Liver (tissue), 9 donors: ENCODE data around the gene PARD3. TPM values are rescaled to one million over a fixed set of nuclear protein-coding genes. Genes with fewer than 3 reads are reported as not detected.

Experiments
- DNase-seq: peaks from one replicate; pipeline ENCODE4 v3.0.0-alpha.2; 2017; ENCODE audit warnings: low spot score
- H3K27ac ChIP-seq, 2 donors: one replicate each; pipeline ENCODE4 v1.7.0; 2013; ENCODE audit warnings: inconsistent platforms in 2 of 2, low read length in 2 of 2, control low read depth in 1 of 2, low read depth in 1 of 2, mild to moderate bottlenecking in 1 of 2
- H3K27me3 ChIP-seq, 4 donors: one replicate each; pipeline versions ENCODE4 v1.6.1 to v1.7.0; 2013; ENCODE audit warnings: low read length in 3 of 4, inconsistent platforms in 1 of 4, mild to moderate bottlenecking in 1 of 4, moderate library complexity in 1 of 4; ENCODE audit not compliant: control insufficient read depth in 4 of 4, insufficient read depth in 4 of 4
- H3K36me3 ChIP-seq, 4 donors: one replicate each; pipeline versions ENCODE4 v1.6.1 to v1.7.0; 2013; ENCODE audit warnings: low read length in 3 of 4, mild to moderate bottlenecking in 3 of 4, low read depth in 1 of 4, moderate library complexity in 1 of 4; ENCODE audit not compliant: control insufficient read depth in 4 of 4, insufficient read depth in 3 of 4
- H3K4me1 ChIP-seq, 4 donors: one replicate each; pipeline versions ENCODE4 v1.6.1 to v1.7.0; 2013; ENCODE audit warnings: low read length in 3 of 4, mild to moderate bottlenecking in 3 of 4, moderate library complexity in 1 of 4; ENCODE audit not compliant: control insufficient read depth in 4 of 4, insufficient read depth in 4 of 4
- H3K4me3 ChIP-seq, 3 donors: one replicate each; pipeline versions ENCODE4 v1.6.1 to v1.7.0; 2013; ENCODE audit warnings: low read length in 3 of 3, control low read depth in 1 of 3, low read depth in 1 of 3, mild to moderate bottlenecking in 1 of 3
- H3K9ac ChIP-seq, 2 donors: one replicate each; pipeline ENCODE4 v1.7.0; 2013; ENCODE audit warnings: low read length in 2 of 2, mild to moderate bottlenecking in 2 of 2, moderate library complexity in 2 of 2, control low read depth in 1 of 2, low read depth in 1 of 2
- H3K9me3 ChIP-seq, 4 donors: one replicate each; pipeline versions ENCODE4 v1.6.1 to v1.7.0; 2013; ENCODE audit warnings: low read length in 3 of 4; ENCODE audit not compliant: control insufficient read depth in 4 of 4
- EGR1 ChIP-seq, 2 donors: IDR thresholded peaks; 2 replicates each; pipeline ENCODE4 v1.6.1; 2016 to 2018; ENCODE audit warnings: antibody characterized with exemption in 2 of 2, low read depth in 2 of 2
- FOXA1 ChIP-seq: IDR thresholded peaks from 2 replicates; pipeline ENCODE4 v1.6.1; 2016; ENCODE audit warnings: antibody characterized with exemption
- FOXA2 ChIP-seq: IDR thresholded peaks from 2 replicates; pipeline ENCODE4 v1.6.1; 2016; ENCODE audit warnings: antibody characterized with exemption
- GABPA ChIP-seq, 2 donors: IDR thresholded peaks in 1 of 2; conservative IDR thresholded peaks in 1 of 2; 2 replicates each; pipeline ENCODE4 v1.6.1; 2016; ENCODE audit warnings: antibody characterized with exemption in 2 of 2, mild to moderate bottlenecking in 1 of 2, moderate library complexity in 1 of 2
- HNF4A ChIP-seq, 2 donors: conservative IDR thresholded peaks; 2 replicates each; pipeline ENCODE4 v1.6.1; 2016; ENCODE audit warnings: antibody characterized with exemption in 2 of 2, mild to moderate bottlenecking in 2 of 2
- HNF4G ChIP-seq: IDR thresholded peaks from 2 replicates; pipeline ENCODE4 v1.6.1; 2016; ENCODE audit warnings: antibody characterized with exemption
- JUND ChIP-seq, 2 donors: IDR thresholded peaks; 2 replicates each; pipeline ENCODE4 v1.6.1; 2016; ENCODE audit warnings: antibody characterized with exemption in 2 of 2
- NR2F2 ChIP-seq: IDR thresholded peaks from 2 replicates; pipeline ENCODE4 v1.6.1; 2016; ENCODE audit warnings: antibody characterized with exemption
- RAD21 ChIP-seq, 2 donors: IDR thresholded peaks; 2 replicates each; pipeline ENCODE4 v1.6.1; 2016; ENCODE audit warnings: antibody characterized with exemption in 2 of 2, mild to moderate bottlenecking in 2 of 2
- RXRA ChIP-seq, 2 donors: IDR thresholded peaks; 2 replicates each; pipeline ENCODE4 v1.6.1; 2017 to 2018; ENCODE audit warnings: antibody characterized with exemption in 2 of 2, mild to moderate bottlenecking in 1 of 2
- SP1 ChIP-seq: IDR thresholded peaks from 2 replicates; pipeline ENCODE4 v1.6.1; 2018; ENCODE audit warnings: antibody characterized with exemption, mild to moderate bottlenecking
- TAF1 ChIP-seq: conservative IDR thresholded peaks from 2 replicates; pipeline ENCODE4 v1.6.1; 2016; ENCODE audit warnings: antibody characterized with exemption, mild to moderate bottlenecking
- YY1 ChIP-seq: IDR thresholded peaks from 2 replicates; pipeline ENCODE4 v1.6.1; 2016; ENCODE audit warnings: antibody characterized with exemption, mild to moderate bottlenecking
- WGBS: extraction: QIAGEN DNeasy Blood & Tissue Kit; methylation state at CpG from one replicate; pipeline ENCODE4 v1.1.7; 2013; 5-methylcytosine and 5-hydroxymethylcytosine counted together
- polyA plus RNA-seq, 2 donors: library from polyadenylated mRNA; stranded (reverse) in 1 of 2; unstranded in 1 of 2; fragments of 200-250 nt in 1 of 2; fragments of >200 nt in 1 of 2; fragmentation: Nextera tagmentation in 1 of 2; extraction: Ambion mirVana in 1 of 2; gene quantifications; one replicate each; pipeline versions ENCODE4 v1.2.1 to v1.2.3, GENCODE V29; 2013 to 2015
- total RNA-seq, 2 donors: library from RNA; depleted of rRNA; stranded (reverse); fragments of >200 nt; gene quantifications; one replicate each; pipeline ENCODE4 v1.2.3, GENCODE V29; 2014
- TF ChIP-seq, protein P1 (sequence below): IDR thresholded peaks from 2 replicates; pipeline ENCODE4 v1.6.1; 2016; ENCODE audit warnings: antibody characterized with exemption
- TF ChIP-seq, protein P2 (sequence below): fragments of 150-350 bp; IDR thresholded peaks from 2 replicates; pipeline ENCODE4 v1.5.1; 2017; ENCODE audit warnings: improper control_type of control experiment, low read depth, low read length; ENCODE audit not compliant: missing input control
- TF ChIP-seq, protein P3 (sequence below): IDR thresholded peaks from 2 replicates; pipeline ENCODE4 v1.6.1; 2016; ENCODE audit warnings: antibody characterized with exemption, mild to moderate bottlenecking
- TF ChIP-seq, protein P4 (sequence below): IDR thresholded peaks from 2 replicates; pipeline ENCODE4 v1.6.1; 2016; ENCODE audit warnings: antibody characterized with exemption
- donor health status: healthy.
- donor health status: healthy.
- donor health status: healthy.
- donor health status: healthy.
- donor health status: healthy.

The PARD3 gene
- total and polyA plus RNA-seq, 4 donors, result 12.3 to 43.8 (median 13.5) TPM

GRCh38 chr10:34618611-34619010 is 196.5 kb downstream of the PARD3 start:
- Histone ChIP-seq H3K36me3 (no peaks in the 10 kb centered on the region), H3K4me3 (no peak overlapping the region), H3K4me1 (no peaks in the 10 kb centered on the region), H3K9me3 (no peaks in the 10 kb centered on the region), H3K27ac (no peak overlapping the region), H3K9ac (no peak overlapping the region), H3K27me3 (no peaks in the 10 kb centered on the region)
- DNase-seq, result no peak
- TF ChIP-seq JUND (IDR thresholded peaks at IDR 0.05), result no peak
- WGBS, result 81% methylated on average over 2 of the region's 2 CpGs

- TF ChIP-seq GABPA (IDR thresholded peaks at IDR 0.05 in 1 of 2, conservative IDR thresholded peaks at IDR 0.05 in 1 of 2) (no peak), HNF4A (conservative IDR thresholded peaks at IDR 0.05) (no peak), TAF1 (no peak), RAD21 (IDR thresholded peaks at IDR 0.05) (no peak), YY1 (no peak), NR2F2 (no peak), SP1 (no peak), FOXA2 (no peak), JUND (IDR thresholded peaks at IDR 0.05) (no peak), EGR1 (IDR thresholded peaks at IDR 0.05; ENCODE audit: low read depth in 2 of 2) (no peak), RXRA (IDR thresholded peaks at IDR 0.05) (no peak), FOXA1 (no peak), HNF4G (no peak)
- TF ChIP-seq, protein P1, sequence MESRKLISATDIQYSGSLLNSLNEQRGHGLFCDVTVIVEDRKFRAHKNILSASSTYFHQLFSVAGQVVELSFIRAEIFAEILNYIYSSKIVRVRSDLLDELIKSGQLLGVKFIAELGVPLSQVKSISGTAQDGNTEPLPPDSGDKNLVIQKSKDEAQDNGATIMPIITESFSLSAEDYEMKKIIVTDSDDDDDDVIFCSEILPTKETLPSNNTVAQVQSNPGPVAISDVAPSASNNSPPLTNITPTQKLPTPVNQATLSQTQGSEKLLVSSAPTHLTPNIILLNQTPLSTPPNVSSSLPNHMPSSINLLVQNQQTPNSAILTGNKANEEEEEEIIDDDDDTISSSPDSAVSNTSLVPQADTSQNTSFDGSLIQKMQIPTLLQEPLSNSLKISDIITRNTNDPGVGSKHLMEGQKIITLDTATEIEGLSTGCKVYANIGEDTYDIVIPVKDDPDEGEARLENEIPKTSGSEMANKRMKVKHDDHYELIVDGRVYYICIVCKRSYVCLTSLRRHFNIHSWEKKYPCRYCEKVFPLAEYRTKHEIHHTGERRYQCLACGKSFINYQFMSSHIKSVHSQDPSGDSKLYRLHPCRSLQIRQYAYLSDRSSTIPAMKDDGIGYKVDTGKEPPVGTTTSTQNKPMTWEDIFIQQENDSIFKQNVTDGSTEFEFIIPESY, result no peak
- TF ChIP-seq, protein P2, sequence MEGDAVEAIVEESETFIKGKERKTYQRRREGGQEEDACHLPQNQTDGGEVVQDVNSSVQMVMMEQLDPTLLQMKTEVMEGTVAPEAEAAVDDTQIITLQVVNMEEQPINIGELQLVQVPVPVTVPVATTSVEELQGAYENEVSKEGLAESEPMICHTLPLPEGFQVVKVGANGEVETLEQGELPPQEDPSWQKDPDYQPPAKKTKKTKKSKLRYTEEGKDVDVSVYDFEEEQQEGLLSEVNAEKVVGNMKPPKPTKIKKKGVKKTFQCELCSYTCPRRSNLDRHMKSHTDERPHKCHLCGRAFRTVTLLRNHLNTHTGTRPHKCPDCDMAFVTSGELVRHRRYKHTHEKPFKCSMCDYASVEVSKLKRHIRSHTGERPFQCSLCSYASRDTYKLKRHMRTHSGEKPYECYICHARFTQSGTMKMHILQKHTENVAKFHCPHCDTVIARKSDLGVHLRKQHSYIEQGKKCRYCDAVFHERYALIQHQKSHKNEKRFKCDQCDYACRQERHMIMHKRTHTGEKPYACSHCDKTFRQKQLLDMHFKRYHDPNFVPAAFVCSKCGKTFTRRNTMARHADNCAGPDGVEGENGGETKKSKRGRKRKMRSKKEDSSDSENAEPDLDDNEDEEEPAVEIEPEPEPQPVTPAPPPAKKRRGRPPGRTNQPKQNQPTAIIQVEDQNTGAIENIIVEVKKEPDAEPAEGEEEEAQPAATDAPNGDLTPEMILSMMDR, result no peak
- TF ChIP-seq, protein P3, sequence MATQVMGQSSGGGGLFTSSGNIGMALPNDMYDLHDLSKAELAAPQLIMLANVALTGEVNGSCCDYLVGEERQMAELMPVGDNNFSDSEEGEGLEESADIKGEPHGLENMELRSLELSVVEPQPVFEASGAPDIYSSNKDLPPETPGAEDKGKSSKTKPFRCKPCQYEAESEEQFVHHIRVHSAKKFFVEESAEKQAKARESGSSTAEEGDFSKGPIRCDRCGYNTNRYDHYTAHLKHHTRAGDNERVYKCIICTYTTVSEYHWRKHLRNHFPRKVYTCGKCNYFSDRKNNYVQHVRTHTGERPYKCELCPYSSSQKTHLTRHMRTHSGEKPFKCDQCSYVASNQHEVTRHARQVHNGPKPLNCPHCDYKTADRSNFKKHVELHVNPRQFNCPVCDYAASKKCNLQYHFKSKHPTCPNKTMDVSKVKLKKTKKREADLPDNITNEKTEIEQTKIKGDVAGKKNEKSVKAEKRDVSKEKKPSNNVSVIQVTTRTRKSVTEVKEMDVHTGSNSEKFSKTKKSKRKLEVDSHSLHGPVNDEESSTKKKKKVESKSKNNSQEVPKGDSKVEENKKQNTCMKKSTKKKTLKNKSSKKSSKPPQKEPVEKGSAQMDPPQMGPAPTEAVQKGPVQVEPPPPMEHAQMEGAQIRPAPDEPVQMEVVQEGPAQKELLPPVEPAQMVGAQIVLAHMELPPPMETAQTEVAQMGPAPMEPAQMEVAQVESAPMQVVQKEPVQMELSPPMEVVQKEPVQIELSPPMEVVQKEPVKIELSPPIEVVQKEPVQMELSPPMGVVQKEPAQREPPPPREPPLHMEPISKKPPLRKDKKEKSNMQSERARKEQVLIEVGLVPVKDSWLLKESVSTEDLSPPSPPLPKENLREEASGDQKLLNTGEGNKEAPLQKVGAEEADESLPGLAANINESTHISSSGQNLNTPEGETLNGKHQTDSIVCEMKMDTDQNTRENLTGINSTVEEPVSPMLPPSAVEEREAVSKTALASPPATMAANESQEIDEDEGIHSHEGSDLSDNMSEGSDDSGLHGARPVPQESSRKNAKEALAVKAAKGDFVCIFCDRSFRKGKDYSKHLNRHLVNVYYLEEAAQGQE, result no peak
- TF ChIP-seq, protein P4, sequence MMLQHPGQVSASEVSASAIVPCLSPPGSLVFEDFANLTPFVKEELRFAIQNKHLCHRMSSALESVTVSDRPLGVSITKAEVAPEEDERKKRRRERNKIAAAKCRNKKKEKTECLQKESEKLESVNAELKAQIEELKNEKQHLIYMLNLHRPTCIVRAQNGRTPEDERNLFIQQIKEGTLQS, result no peak
- H3K27ac ChIP-seq, result no peak overlapping the region
- H3K9me3 ChIP-seq, result no peaks in the 10 kb centered on the region
- no peaks in the 10 kb centered on the region for H3K36me3 ChIP-seq
- H3K9ac ChIP-seq, result no peak overlapping the region
- WGBS, result 93% methylated on average over 3 of the region's 3 CpGs
- H3K27me3 ChIP-seq, result no peaks in the 10 kb centered on the region
- H3K4me3 ChIP-seq, result no peak overlapping the region
- no peaks in the 10 kb centered on the region for H3K4me1 ChIP-seq
- no peak for DNase-seq
Observed at GRCh38 chr10:34615770-34616169, 199.3 kb downstream of the PARD3 start.
